ENCODE results near the gene MEGF10.

MEGF10 gene

DNA sequence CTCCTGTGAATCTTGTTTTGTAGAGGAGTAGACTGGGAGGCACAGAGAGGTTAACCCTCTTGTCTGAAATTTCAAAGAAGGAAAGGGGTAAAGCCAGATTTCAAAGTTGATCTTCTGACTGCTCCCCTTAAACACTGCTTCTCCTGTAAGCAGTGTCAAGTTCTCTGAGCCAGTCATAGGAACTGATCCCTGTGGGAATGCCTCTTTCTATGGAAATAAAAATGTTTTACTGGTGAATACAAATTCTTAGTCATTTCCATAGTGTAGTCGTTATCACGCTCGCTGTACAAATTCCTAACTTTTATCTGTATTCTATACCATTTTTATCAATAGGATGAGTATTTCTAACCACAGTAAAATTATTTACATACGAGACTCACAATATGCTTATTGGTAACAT lies 160.5 kb downstream of the MEGF10 start:
- DNase-seq (ENCODE audit: extremely low spot score): no peak
- TF ChIP-seq, protein P1, sequence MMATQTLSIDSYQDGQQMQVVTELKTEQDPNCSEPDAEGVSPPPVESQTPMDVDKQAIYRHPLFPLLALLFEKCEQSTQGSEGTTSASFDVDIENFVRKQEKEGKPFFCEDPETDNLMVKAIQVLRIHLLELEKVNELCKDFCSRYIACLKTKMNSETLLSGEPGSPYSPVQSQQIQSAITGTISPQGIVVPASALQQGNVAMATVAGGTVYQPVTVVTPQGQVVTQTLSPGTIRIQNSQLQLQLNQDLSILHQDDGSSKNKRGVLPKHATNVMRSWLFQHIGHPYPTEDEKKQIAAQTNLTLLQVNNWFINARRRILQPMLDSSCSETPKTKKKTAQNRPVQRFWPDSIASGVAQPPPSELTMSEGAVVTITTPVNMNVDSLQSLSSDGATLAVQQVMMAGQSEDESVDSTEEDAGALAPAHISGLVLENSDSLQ (IDR thresholded peaks at IDR 0.05): no peak
- no peak for TF ChIP-seq CTBP1 (IDR thresholded peaks at IDR 0.05; ENCODE audit: borderline replicate concordance)
- no peak for TF ChIP-seq SP1 (IDR thresholded peaks at IDR 0.05)
- no peak for TF ChIP-seq ARNT (IDR thresholded peaks at IDR 0.05)
- no peak for TF ChIP-seq TARDBP (IDR thresholded peaks at IDR 0.05)
- no peak for TF ChIP-seq L3MBTL2 (conservative IDR thresholded peaks at IDR 0.05)
- no peak for TF ChIP-seq BHLHE40 (IDR thresholded peaks at IDR 0.05; ENCODE audit: borderline replicate concordance)
- TF ChIP-seq ELF4 (IDR thresholded peaks at IDR 0.05): no peak
- no peak for TF ChIP-seq FOXM1 (IDR thresholded peaks at IDR 0.05; ENCODE audit: borderline replicate concordance)
- no peak for TF ChIP-seq HDGF (IDR thresholded peaks at IDR 0.05; ENCODE audit: borderline replicate concordance)
- TF ChIP-seq LEF1 (IDR thresholded peaks at IDR 0.05; ENCODE audit: borderline replicate concordance): no peak
- TF ChIP-seq FOXK2 (IDR thresholded peaks at IDR 0.05): no peak
- no peak for TF ChIP-seq SUZ12 (IDR thresholded peaks at IDR 0.05)
- TF ChIP-seq FOXA1 (IDR thresholded peaks at IDR 0.05): no peak
- TF ChIP-seq ZNF384 (IDR thresholded peaks at IDR 0.05): no peak
- no peak for TF ChIP-seq NFRKB (IDR thresholded peaks at IDR 0.05)
- ChIA-PET CTCF (no interaction called here), POLR2A (no interaction called here)

DNA sequence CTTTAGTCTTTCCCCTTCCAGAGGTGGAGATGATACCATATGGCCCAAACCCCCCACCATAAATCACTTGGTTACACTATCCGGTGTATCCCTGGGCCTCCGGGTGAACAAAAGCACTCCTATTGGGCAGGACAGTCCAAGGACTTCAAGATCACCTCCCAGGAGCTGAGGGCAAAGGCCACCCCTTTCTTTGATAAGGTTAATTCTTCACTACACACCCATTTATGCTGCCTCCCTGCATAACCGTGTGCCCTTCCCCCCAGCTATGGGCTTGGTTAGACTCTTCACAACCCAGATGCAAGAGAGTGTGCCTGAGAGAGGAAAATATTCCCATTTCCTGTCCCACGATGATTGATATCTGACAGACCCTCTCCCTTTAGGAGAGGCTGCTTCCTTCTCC lies 162.0 kb downstream of the MEGF10 start:
- no peak for DNase-seq (ENCODE audit: extremely low spot score)
- TF ChIP-seq FOXA1 (IDR thresholded peaks at IDR 0.05) (no peak), ARNT (IDR thresholded peaks at IDR 0.05) (no peak), L3MBTL2 (conservative IDR thresholded peaks at IDR 0.05) (no peak), HDGF (IDR thresholded peaks at IDR 0.05; ENCODE audit: borderline replicate concordance) (no peak), BHLHE40 (IDR thresholded peaks at IDR 0.05; ENCODE audit: borderline replicate concordance) (no peak), CTBP1 (IDR thresholded peaks at IDR 0.05; ENCODE audit: borderline replicate concordance) (no peak), ZNF384 (IDR thresholded peaks at IDR 0.05) (no peak)
- CTCF ChIA-PET: no interaction called here
- POLR2A ChIA-PET: no interaction called here

DNA sequence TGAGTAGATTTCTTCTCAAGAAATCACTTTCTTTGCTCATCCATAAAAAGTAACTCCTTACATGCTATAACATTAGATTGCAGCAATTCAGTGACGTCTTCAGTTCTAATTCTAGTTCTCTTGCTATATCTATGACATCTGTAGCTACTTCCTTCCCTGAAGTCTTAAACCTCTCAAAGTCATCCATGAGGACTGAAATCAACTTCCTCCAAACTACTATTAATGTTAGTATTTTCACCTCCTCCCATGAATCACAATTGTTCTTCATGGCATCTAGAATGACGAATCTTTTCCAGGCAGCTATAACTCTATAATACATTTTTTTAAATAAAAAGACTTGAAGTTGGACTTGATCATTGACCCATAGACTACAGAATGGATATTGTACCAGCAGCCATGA lies 180.6 kb downstream of the MEGF10 start:
- POLR2A ChIA-PET: no interaction called here
- DNase-seq (ENCODE audit: extremely low spot score): no peak
- TF ChIP-seq ARNT (IDR thresholded peaks at IDR 0.05): no peak
- TF ChIP-seq TARDBP (IDR thresholded peaks at IDR 0.05): no peak
- CTCF ChIA-PET: no interaction called here

DNA sequence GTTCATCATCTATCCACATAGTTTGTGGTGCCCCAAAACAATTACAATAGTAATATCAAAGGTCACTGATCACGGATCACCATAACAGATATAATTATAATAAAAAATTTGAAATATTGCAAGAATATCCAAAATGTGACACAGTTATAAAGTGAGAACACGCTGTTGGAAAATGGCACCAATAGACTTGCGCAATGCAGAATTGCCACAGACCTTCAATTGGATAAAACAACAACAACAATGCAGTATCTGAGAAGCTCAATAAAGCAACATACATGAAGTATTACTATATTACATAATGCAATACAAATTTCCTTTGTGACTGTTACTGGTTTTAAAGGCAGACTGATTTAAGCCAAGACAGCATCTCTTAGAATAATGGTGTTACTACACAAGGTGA lies 182.1 kb downstream of the MEGF10 start:
- POLR2A ChIA-PET: no interaction called here

DNA sequence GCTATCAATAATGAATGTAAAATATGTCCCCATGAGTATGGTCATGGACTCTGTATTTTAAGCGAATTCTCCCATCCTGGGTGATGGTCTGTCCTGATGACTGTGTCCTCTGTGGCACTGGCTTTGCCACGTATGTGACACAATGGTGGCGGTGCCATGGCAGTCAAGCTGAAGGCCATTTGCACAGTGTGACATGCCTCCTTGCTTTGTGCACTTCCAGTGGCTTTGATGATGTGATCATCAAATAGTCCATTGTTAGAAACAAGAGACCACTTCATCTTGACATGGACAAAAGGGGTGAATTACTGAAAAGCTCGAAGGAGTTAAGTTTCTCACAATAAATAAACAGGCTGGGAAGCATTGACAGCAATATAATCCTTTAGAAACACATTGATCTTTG lies 195.9 kb downstream of the MEGF10 start:
- TF ChIP-seq L3MBTL2 (conservative IDR thresholded peaks at IDR 0.05) (no peak), NFRKB (IDR thresholded peaks at IDR 0.05) (no peak), FOXA1 (IDR thresholded peaks at IDR 0.05) (no peak), SUZ12 (IDR thresholded peaks at IDR 0.05) (no peak), ELF4 (IDR thresholded peaks at IDR 0.05) (no peak), SP1 (IDR thresholded peaks at IDR 0.05) (no peak)
- CTCF ChIA-PET: no interaction called here
- POLR2A ChIA-PET: no interaction called here
- no peak for DNase-seq (ENCODE audit: extremely low spot score)

More for the DNA sequence above, 182.1 kb downstream of the MEGF10 start:
- CTCF ChIA-PET: no interaction called here
- DNase-seq (ENCODE audit: extremely low spot score): no peak
- TF ChIP-seq ZNF384 (IDR thresholded peaks at IDR 0.05): no peak
- no peak for TF ChIP-seq L3MBTL2 (conservative IDR thresholded peaks at IDR 0.05)
- TF ChIP-seq ARNT (IDR thresholded peaks at IDR 0.05): no peak
- TF ChIP-seq, protein P1 (IDR thresholded peaks at IDR 0.05): no peak
- no peak for TF ChIP-seq ELF4 (IDR thresholded peaks at IDR 0.05)
- TF ChIP-seq SP1 (IDR thresholded peaks at IDR 0.05): no peak

DNA sequence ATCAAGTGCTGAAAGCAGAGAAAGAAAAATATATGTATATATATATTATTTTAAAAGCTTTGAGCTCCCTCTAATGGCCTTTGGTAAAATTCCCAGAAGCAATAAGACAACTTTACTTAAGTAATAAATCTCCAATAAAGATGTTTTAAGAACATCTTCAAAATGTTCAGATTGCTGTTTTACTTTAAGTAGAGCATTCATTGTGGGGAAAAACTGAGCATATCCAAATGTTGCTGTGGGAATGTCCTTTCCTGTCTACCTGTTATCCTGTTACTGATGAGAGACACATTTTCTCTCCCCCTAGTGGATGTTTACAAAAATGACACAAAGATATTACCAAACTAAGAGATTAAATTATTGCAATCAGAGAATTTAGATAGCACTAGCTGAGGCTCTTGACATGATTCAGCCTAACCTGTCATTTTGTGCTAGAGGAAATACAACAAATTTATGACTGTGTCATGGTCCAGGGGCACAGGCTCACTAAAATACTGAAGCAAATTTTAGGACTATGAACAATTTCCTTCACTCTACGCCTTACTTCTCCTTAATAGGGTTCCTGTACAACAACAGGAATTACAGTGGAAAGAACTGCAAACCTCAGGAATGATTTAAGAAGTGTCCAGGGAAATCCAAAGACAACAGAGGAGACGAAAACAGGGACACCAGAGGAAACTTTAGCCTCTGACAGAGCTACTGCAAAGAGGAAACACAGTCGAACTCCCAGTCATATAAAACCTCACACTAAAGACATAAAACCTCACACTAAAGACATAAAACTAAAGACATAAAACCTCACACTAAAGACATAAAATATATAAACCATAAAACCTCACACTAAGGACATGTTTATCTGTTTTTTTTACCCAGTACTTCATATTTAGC lies 202.5 kb downstream of the MEGF10 start:
- POLR2A ChIA-PET: no interaction called here
- TF ChIP-seq HDGF (IDR thresholded peaks at IDR 0.05; ENCODE audit: borderline replicate concordance) (no peak), FOXK2 (IDR thresholded peaks at IDR 0.05) (peak; percentile 33; the same call in 1 of the 2 replicates)
- TF ChIP-seq, protein P1 (IDR thresholded peaks at IDR 0.05): 0 out of 2 replicates have a peak, but pooled peaks have one; percentile 28
- DNase-seq (ENCODE audit: extremely low spot score): peak; percentile 38
- CTCF ChIA-PET: interaction anchor here (0.6 to 1.1 kb wide), 4 partner anchors 8 to 207 kb away, joined by 3 to 4 read pairs (median 4); no protein-coding TSS in a partner anchor

DNA sequence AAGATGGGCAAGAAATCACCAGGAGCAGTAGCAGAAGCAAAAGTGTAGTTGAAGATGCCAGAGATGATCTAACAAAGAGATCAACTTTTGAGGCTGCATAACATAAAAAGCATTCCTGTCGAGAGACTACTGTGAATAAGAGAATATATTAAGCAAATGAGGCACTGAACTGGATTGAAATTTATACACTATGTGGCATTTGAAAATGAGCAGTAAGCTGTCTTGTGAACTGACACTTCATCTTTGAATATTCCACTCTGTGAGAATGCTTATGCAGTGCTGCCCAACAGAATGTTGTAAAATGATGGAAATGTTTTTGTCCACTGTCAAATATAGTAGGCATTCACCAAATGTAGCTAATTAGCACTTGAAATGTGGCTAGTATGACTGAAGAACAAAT lies 208.0 kb downstream of the MEGF10 start:
- no peak for DNase-seq (ENCODE audit: extremely low spot score)
- ChIA-PET POLR2A (no interaction called here), CTCF (interaction anchor here (0.7 kb wide), 1 partner anchor 981 kb away, joined by 3 read pairs; no protein-coding TSS in a partner anchor)
- TF ChIP-seq SUZ12 (IDR thresholded peaks at IDR 0.05): no peak
- TF ChIP-seq NFRKB (IDR thresholded peaks at IDR 0.05): no peak
- TF ChIP-seq TARDBP (IDR thresholded peaks at IDR 0.05): no peak
- TF ChIP-seq FOXA1 (IDR thresholded peaks at IDR 0.05): no peak
- TF ChIP-seq LEF1 (IDR thresholded peaks at IDR 0.05; ENCODE audit: borderline replicate concordance): no peak
- no peak for TF ChIP-seq SP1 (IDR thresholded peaks at IDR 0.05)
- TF ChIP-seq ARNT (IDR thresholded peaks at IDR 0.05): no peak
- no peak for TF ChIP-seq L3MBTL2 (conservative IDR thresholded peaks at IDR 0.05)
- no peak for TF ChIP-seq BHLHE40 (IDR thresholded peaks at IDR 0.05; ENCODE audit: borderline replicate concordance)
- TF ChIP-seq, protein P1 (IDR thresholded peaks at IDR 0.05): no peak
- TF ChIP-seq CTBP1 (IDR thresholded peaks at IDR 0.05; ENCODE audit: borderline replicate concordance): no peak
- TF ChIP-seq HDGF (IDR thresholded peaks at IDR 0.05; ENCODE audit: borderline replicate concordance): no peak
- no peak for TF ChIP-seq FOXM1 (IDR thresholded peaks at IDR 0.05; ENCODE audit: borderline replicate concordance)
- TF ChIP-seq FOXK2 (IDR thresholded peaks at IDR 0.05): no peak
- TF ChIP-seq ELF4 (IDR thresholded peaks at IDR 0.05): no peak
- TF ChIP-seq ZNF384 (IDR thresholded peaks at IDR 0.05): no peak

Measured in HEK293T (cell line).